Measurements from ENCODE around the gene GRIA1. TPM values are rescaled to one million over a fixed set of nuclear protein-coding genes. Genes with fewer than 3 reads are reported as not detected.

The GRIA1 gene
- total RNA-seq, 1 donor from 2014 or later = not detected

DNA sequence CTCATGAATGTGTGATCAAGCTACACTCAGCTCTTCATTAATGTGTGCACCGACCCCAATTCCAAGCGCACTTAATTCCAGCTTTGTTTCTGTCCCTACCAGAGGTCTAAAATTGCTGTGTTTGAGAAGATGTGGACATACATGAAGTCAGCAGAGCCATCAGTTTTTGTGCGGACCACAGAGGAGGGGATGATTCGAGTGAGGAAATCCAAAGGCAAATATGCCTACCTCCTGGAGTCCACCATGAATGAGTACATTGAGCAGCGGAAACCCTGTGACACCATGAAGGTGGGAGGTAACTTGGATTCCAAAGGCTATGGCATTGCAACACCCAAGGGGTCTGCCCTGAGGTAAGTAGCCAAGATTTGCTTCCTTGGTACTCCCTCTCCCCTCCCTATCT, 279.6 kb downstream of the GRIA1 start:
- Mint-ChIP-seq H3K4me3 (ENCODE audit: low read depth) (no peak overlapping the region), H3K4me1 (ENCODE audit: low read depth) (peaks cover 7% of the 10 kb centered on the region), H3K27ac (no peak overlapping the region), H3K36me3 (ENCODE audit: insufficient read depth) (no peaks in the 10 kb centered on the region), H3K9me3 (ENCODE audit: low read depth) (no peaks in the 10 kb centered on the region), H3K27me3 (peaks cover 3% of the 10 kb centered on the region)
- no peak for TF ChIP-seq CTCF (IDR thresholded peaks at IDR 0.05; ENCODE audit: unreplicated experiment)
- DNase-seq (ENCODE audit: low spot score, unreplicated experiment) = no peak

DNA sequence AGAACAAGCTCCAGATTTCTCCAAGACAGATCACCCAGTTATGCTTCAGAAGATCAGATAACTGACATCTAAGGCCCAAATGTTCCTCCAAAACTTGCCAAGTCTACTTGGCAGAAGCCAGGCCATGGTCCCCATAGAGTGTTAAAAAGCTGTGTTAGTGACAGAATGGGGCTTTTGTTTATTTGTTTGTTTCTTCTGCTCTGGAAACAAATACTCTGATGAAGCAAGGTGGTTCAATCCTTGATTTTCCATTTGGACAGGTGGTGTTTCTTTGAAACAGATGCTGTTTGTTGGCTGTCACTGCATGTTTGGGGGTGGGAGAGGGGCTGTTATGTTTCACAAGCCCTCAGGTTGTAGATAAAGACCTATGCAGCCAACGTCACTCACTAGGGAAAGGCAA, 284.2 kb downstream of the GRIA1 start:
- Mint-ChIP-seq H3K27ac (no peak overlapping the region), H3K36me3 (ENCODE audit: insufficient read depth) (no peaks in the 10 kb centered on the region), H3K4me1 (ENCODE audit: low read depth) (no peaks in the 10 kb centered on the region), H3K27me3 (peaks cover 3% of the 10 kb centered on the region), H3K4me3 (ENCODE audit: low read depth) (no peak overlapping the region), H3K9me3 (ENCODE audit: low read depth) (no peaks in the 10 kb centered on the region)
- TF ChIP-seq CTCF (IDR thresholded peaks at IDR 0.05; ENCODE audit: unreplicated experiment) = no peak
- no peak for DNase-seq (ENCODE audit: low spot score, unreplicated experiment)

- no peaks in the 10 kb centered on the region for H3K36me3 Mint-ChIP-seq (ENCODE audit: insufficient read depth)
- H3K27me3 Mint-ChIP-seq = no peaks in the 10 kb centered on the region
- no peak for TF ChIP-seq CTCF (IDR thresholded peaks at IDR 0.05; ENCODE audit: unreplicated experiment)
- no peaks in the 10 kb centered on the region for H3K9me3 Mint-ChIP-seq (ENCODE audit: low read depth)
- H3K4me1 Mint-ChIP-seq (ENCODE audit: low read depth) = no peaks in the 10 kb centered on the region
- H3K27ac Mint-ChIP-seq = no peak overlapping the region
- no peak overlapping the region for H3K4me3 Mint-ChIP-seq (ENCODE audit: low read depth)
- DNase-seq (ENCODE audit: low spot score, unreplicated experiment) = no peak
These were observed 285.5 kb downstream of the GRIA1 start for GRCh38 chr5:153775923-153776322.

GRCh38 chr5:153777681-153778581, 287.5 kb downstream of the GRIA1 start:
- H3K27me3 Mint-ChIP-seq = peaks cover 2% of the 10 kb centered on the region
- no peaks in the 10 kb centered on the region for H3K4me1 Mint-ChIP-seq (ENCODE audit: low read depth)
- H3K4me3 Mint-ChIP-seq (ENCODE audit: low read depth) = no peak overlapping the region
- H3K9me3 Mint-ChIP-seq (ENCODE audit: low read depth) = no peaks in the 10 kb centered on the region
- H3K36me3 Mint-ChIP-seq (ENCODE audit: insufficient read depth) = no peaks in the 10 kb centered on the region
- TF ChIP-seq CTCF (IDR thresholded peaks at IDR 0.05; ENCODE audit: unreplicated experiment) = no peak
- DNase-seq (ENCODE audit: low spot score, unreplicated experiment) = no peak
- H3K27ac Mint-ChIP-seq = no peak overlapping the region

GRCh38 chr5:153779836-153780235, 289.4 kb downstream of the GRIA1 start:
- TF ChIP-seq CTCF (IDR thresholded peaks at IDR 0.05; ENCODE audit: unreplicated experiment) = no peak
- peaks cover 5% of the 10 kb centered on the region for H3K27me3 Mint-ChIP-seq
- H3K4me1 Mint-ChIP-seq (ENCODE audit: low read depth) = no peaks in the 10 kb centered on the region
- H3K4me3 Mint-ChIP-seq (ENCODE audit: low read depth) = no peak overlapping the region
- H3K9me3 Mint-ChIP-seq (ENCODE audit: low read depth) = no peaks in the 10 kb centered on the region
- H3K36me3 Mint-ChIP-seq (ENCODE audit: insufficient read depth) = no peaks in the 10 kb centered on the region
- DNase-seq (ENCODE audit: low spot score, unreplicated experiment) = no peak
- no peak overlapping the region for H3K27ac Mint-ChIP-seq
